ENCODE results near the gene TMEM91.

- peak in 2 of 3 experiments; percentile 11 to 50 for TF ChIP-seq CTCF (optimal IDR thresholded peaks at IDR 0.05 in 1 of 3, IDR thresholded peaks at IDR 0.05 in 1 of 3, conservative IDR thresholded peaks at IDR 0.05 in 1 of 3; ENCODE audit: extremely low read depth in 1 of 3, insufficient read depth in 2 of 3, low read length in 3 of 3)
- no peak for TF ChIP-seq EZH2 (IDR thresholded peaks at IDR 0.05; ENCODE audit: low read length)
These were observed 34.5 kb upstream of the TMEM91 start for GRCh38 chr19:41341669-41342490.

Measured in keratinocyte (primary cell).